Gastrocnemius medialis (tissue), 4 donors: Measurements from ENCODE around the gene NUSAP1.

Experiments
- CTCF ChIP-seq, 5 experiments: fragments of 450-650 bp in 3 of 5; fragments of 200-600 bp in 2 of 5; sonication (generic) in 2 of 5; IDR thresholded peaks in 4 of 5; conservative IDR thresholded peaks in 1 of 5; 1 replicate in 4 of 5; 2 replicates in 1 of 5; pipeline ENCODE4 v1.5.1; 2016 to 2019; ENCODE audit warnings: antibody characterized with exemption in 5 of 5, mild to moderate bottlenecking in 3 of 5, moderate library complexity in 3 of 5
- POLR2A ChIP-seq, 2 donors: fragments of 450-650 bp; IDR thresholded peaks; one replicate each; pipeline ENCODE4 v1.6.1; 2017; ENCODE audit warnings: antibody characterized with exemption in 2 of 2, mild to moderate bottlenecking in 2 of 2, moderate library complexity in 2 of 2

- TF ChIP-seq CTCF (IDR thresholded peaks at IDR 0.05 in 4 of 5, conservative IDR thresholded peaks at IDR 0.05 in 1 of 5): no peak
- TF ChIP-seq POLR2A (IDR thresholded peaks at IDR 0.05): no peak
Measured at GRCh38 chr15:41416128-41416741, 83.6 kb downstream of the NUSAP1 start.
